ENCODE measurements around the gene TMEM270. TPM values are rescaled to one million over a fixed set of nuclear protein-coding genes. Genes with fewer than 3 reads are reported as not detected.

TMEM270 gene
- total RNA-seq, 1 donor from 2014 or later = not detected

DNA sequence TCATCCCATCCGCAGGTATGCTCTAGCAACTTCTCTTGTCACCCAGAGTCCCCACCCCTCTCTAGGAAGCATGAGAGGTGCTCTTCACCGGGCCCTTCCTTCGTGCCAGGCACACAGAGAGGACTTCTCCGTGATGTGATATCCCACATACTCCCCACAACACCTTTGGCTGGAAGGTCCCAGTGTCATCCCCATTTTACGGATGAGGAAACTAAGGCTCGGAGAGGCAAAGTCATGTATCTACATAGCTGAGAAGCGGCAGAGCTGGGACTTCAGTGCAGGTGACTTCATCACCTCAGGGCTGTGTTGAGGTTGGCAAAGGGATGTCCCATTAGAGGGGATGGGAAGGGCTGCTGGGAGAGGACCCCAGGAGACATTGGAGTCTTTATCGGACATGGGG, 15.4 kb downstream of the TMEM270 start:
- no peak overlapping the region for H3K4me3 ChIP-seq
- H3K4me1 ChIP-seq = no peaks in the 10 kb centered on the region
- H2AFZ ChIP-seq (replicated peaks) = no peak overlapping the region
- Mint-ChIP-seq H3K27me3 (ENCODE audit: insufficient read depth, low read depth) (peaks cover 7% of the 10 kb centered on the region), H3K9me3 (no peaks in the 10 kb centered on the region), H3K4me1 (peaks cover 8% of the 10 kb centered on the region), H3K4me3 (no peak overlapping the region), H3K36me3 (no peaks in the 10 kb centered on the region), H3K27ac (peak overlapping the region; percentile 16)
- no peak for TF ChIP-seq EZH2phosphoT487 (IDR thresholded peaks at IDR 0.05)
- no peak for TF ChIP-seq EZH2 (IDR thresholded peaks at IDR 0.05)
- TF ChIP-seq, protein P1, sequence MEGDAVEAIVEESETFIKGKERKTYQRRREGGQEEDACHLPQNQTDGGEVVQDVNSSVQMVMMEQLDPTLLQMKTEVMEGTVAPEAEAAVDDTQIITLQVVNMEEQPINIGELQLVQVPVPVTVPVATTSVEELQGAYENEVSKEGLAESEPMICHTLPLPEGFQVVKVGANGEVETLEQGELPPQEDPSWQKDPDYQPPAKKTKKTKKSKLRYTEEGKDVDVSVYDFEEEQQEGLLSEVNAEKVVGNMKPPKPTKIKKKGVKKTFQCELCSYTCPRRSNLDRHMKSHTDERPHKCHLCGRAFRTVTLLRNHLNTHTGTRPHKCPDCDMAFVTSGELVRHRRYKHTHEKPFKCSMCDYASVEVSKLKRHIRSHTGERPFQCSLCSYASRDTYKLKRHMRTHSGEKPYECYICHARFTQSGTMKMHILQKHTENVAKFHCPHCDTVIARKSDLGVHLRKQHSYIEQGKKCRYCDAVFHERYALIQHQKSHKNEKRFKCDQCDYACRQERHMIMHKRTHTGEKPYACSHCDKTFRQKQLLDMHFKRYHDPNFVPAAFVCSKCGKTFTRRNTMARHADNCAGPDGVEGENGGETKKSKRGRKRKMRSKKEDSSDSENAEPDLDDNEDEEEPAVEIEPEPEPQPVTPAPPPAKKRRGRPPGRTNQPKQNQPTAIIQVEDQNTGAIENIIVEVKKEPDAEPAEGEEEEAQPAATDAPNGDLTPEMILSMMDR (IDR thresholded peaks at IDR 0.05) = no peak
- no peaks in the 10 kb centered on the region for H3F3A ChIP-seq (ENCODE audit: low read depth)
- H3K79me2 ChIP-seq (ENCODE audit: low read depth) = no peaks in the 10 kb centered on the region
- no peak overlapping the region for H3K4me2 ChIP-seq
- no peaks in the 10 kb centered on the region for H4K20me1 ChIP-seq (ENCODE audit: low read depth)
- no peaks in the 10 kb centered on the region for H3K36me3 ChIP-seq
- H3K9ac ChIP-seq = no peak overlapping the region
- DNase-seq (ENCODE audit: low spot score) = no peak
- H3K27me3 ChIP-seq = no peaks in the 10 kb centered on the region
- H3K27ac ChIP-seq = no peak overlapping the region
- H3K9me3 ChIP-seq (ENCODE audit: low read depth) = no peaks in the 10 kb centered on the region

DNA sequence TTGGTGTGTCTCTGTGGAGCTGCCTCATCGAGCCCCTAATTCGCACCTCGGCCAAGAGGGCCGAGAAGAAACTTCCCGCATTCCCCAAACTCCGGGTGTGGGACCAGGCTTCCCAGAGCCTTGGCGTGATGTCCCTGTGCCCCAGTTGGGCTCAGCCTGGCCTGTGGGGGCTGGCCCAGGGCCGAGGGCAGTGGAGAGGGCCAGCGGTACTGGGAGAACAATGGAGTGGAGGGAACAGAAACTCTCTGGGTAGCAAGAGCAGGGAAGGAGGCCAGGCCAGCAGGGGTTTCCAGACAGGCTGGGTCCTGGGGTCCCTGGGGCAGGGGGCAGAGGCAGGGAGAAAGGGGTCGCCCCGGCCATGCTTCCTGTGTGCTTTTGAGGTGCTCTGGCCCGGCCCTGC, 16.0 kb downstream of the TMEM270 start:
- H3K27ac ChIP-seq = no peak overlapping the region
- no peaks in the 10 kb centered on the region for H4K20me1 ChIP-seq (ENCODE audit: low read depth)
- Mint-ChIP-seq H3K36me3 (no peaks in the 10 kb centered on the region), H3K27me3 (ENCODE audit: insufficient read depth, low read depth) (peaks cover 7% of the 10 kb centered on the region), H3K9me3 (no peaks in the 10 kb centered on the region), H3K4me3 (no peak overlapping the region), H3K4me1 (peaks cover 8% of the 10 kb centered on the region), H3K27ac (no peak overlapping the region)
- H3K4me3 ChIP-seq = no peak overlapping the region
- no peak overlapping the region for H3K4me2 ChIP-seq
- no peak overlapping the region for H3K9ac ChIP-seq
- H3F3A ChIP-seq (ENCODE audit: low read depth) = no peaks in the 10 kb centered on the region
- no peak for DNase-seq (ENCODE audit: low spot score)
- TF ChIP-seq, protein P1 (IDR thresholded peaks at IDR 0.05) = no peak
- TF ChIP-seq EZH2phosphoT487 (IDR thresholded peaks at IDR 0.05) (no peak), EZH2 (IDR thresholded peaks at IDR 0.05) (no peak)
- no peaks in the 10 kb centered on the region for H3K4me1 ChIP-seq
- H3K27me3 ChIP-seq = no peaks in the 10 kb centered on the region
- H3K36me3 ChIP-seq = no peaks in the 10 kb centered on the region
- no peaks in the 10 kb centered on the region for H3K79me2 ChIP-seq (ENCODE audit: low read depth)
- no peaks in the 10 kb centered on the region for H3K9me3 ChIP-seq (ENCODE audit: low read depth)
- H2AFZ ChIP-seq (replicated peaks) = no peak overlapping the region

DNA sequence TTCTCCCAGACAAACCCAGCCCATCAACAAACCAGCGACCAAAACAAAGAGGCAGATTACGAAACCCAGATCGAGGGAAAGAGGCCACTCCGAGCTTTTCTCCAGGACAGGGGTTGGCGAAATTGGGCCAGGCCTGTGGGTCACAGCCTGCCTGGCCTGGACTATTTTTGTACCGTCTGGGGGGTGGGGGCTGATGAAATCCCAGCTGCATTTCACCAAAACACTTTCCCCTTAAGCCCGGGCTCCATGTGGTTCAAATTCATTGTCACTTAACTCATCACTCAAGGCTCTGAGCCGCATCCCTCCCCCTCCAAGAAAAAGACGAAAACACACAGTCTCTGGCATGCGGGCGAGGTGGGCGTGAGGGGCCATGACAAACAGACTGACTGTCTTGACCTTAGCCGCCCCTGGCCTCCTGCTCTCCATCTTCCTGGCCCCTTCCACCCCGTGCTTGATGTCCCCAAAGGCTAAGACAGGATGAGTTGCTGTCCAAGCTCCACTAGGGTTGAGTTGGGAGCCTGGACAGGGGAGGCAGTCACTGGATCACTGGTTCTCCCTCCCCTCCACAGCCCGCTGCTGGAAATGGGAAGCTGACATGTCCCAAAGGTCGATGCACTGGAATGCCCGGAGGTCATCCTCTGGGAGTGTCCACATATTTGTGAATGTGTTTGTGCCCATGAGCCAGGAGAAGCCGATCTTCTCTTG, 19.2 kb downstream of the TMEM270 start:
- no peaks in the 10 kb centered on the region for H3K9me3 Mint-ChIP-seq
- H3K4me2 ChIP-seq = no peak overlapping the region

More for the DNA sequence above, 19.2 kb downstream of the TMEM270 start:
- Histone ChIP-seq H3K79me2 (ENCODE audit: low read depth) (no peaks in the 10 kb centered on the region), H3K36me3 (no peaks in the 10 kb centered on the region), H2AFZ (replicated peaks) (no peak overlapping the region), H3K4me1 (no peaks in the 10 kb centered on the region), H3F3A (ENCODE audit: low read depth) (no peaks in the 10 kb centered on the region), H4K20me1 (ENCODE audit: low read depth) (no peaks in the 10 kb centered on the region), H3K9me3 (ENCODE audit: low read depth) (no peaks in the 10 kb centered on the region), H3K4me3 (no peak overlapping the region), H3K9ac (no peak overlapping the region), H3K27me3 (no peaks in the 10 kb centered on the region), H3K27ac (no peak overlapping the region)
- H3K4me1 Mint-ChIP-seq = peaks cover 8% of the 10 kb centered on the region
- DNase-seq (ENCODE audit: low spot score) = no peak
- peaks cover 9% of the 10 kb centered on the region for H3K27me3 Mint-ChIP-seq (ENCODE audit: insufficient read depth, low read depth)
- no peak overlapping the region for H3K4me3 Mint-ChIP-seq
- TF ChIP-seq, protein P1 (IDR thresholded peaks at IDR 0.05) = no peak
- H3K27ac Mint-ChIP-seq = no peak overlapping the region
- no peaks in the 10 kb centered on the region for H3K36me3 Mint-ChIP-seq

Data from neural progenitor cell (in vitro differentiated cells).